Measurements from ENCODE around the gene PRDM12. TPM values are rescaled to one million over a fixed set of nuclear protein-coding genes. Genes with fewer than 3 reads are reported as not detected.

The PRDM12 gene
- total RNA-seq, 1 experiment from 2014 or later = not detected

DNA sequence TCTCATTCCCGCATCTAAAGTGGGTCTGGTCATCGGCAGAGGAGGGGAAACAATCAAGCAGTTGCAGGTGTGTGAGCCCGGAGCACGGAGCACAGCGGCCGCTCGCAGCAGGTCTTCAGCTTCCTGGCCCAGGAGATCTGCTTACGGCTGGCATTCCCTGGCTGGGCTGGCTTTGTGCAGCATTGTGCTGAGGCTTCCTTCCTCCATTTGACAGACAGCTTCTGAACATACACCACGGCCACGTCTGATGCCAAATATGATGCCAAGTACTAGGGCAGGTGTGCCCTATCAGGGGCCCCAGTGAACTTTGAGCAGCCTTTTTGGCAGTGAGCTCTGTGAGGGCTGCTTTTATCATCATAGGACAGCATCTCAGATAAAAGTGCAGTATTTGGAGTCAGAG, 47.9 kb upstream of the PRDM12 start:
- Histone ChIP-seq H3K23me2 (ENCODE audit: insufficient read length, low read depth, low read length, poor library complexity, severe bottlenecking) (no peaks in the 10 kb centered on the region), H4K91ac (ENCODE audit: insufficient read length, low read depth, low read length) (no peak overlapping the region), H4K20me1 (ENCODE audit: control insufficient read depth, insufficient read depth, insufficient read length) (no peaks in the 10 kb centered on the region), H3K4me2 (ENCODE audit: insufficient read depth, insufficient read length, low read length) (no peak overlapping the region), H3K9me3 (ENCODE audit: control insufficient read depth, low read depth, low read length) (no peaks in the 10 kb centered on the region), H3K79me1 (ENCODE audit: insufficient read depth, low read depth, low read length, poor library complexity, severe bottlenecking) (no peaks in the 10 kb centered on the region), H3K4me1 (ENCODE audit: insufficient read depth, low read length) (no peaks in the 10 kb centered on the region), H3K27me3 (ENCODE audit: insufficient read depth, low read length) (no peaks in the 10 kb centered on the region), H3K9ac (ENCODE audit: extremely low read depth, insufficient read length, low read length) (no peak overlapping the region), H2AFZ (ENCODE audit: low read length) (no peak overlapping the region), H3K18ac (ENCODE audit: insufficient read length, low read depth, low read length) (no peak overlapping the region), H3T11ph (ENCODE audit: low read length) (no peak overlapping the region), H2BK5ac (ENCODE audit: insufficient read length, low read length) (no peak overlapping the region), H3K23ac (ENCODE audit: insufficient read length, low read depth, low read length) (no peak overlapping the region), H2BK15ac (ENCODE audit: low read depth, low read length) (no peak overlapping the region), H2BK120ac (ENCODE audit: low read depth, low read length, poor library complexity, severe bottlenecking) (no peak overlapping the region), H4K8ac (replicated peaks; ENCODE audit: insufficient read length, low read depth, low read length) (no peak overlapping the region), H4K5ac (ENCODE audit: insufficient read length, low read depth, low read length) (no peak overlapping the region), H3K14ac (ENCODE audit: insufficient read depth, low read length) (no peak overlapping the region), H3K4ac (ENCODE audit: low read depth, low read length) (no peak overlapping the region), H3K56ac (ENCODE audit: insufficient read length, low read depth, low read length) (no peak overlapping the region), H3K79me2 (ENCODE audit: insufficient read depth, low read length) (no peaks in the 10 kb centered on the region), H2BK20ac (ENCODE audit: low read depth, low read length, poor library complexity, severe bottlenecking) (no peak overlapping the region), H2BK12ac (ENCODE audit: insufficient read length, low read depth, low read length) (no peak overlapping the region), H2AK5ac (ENCODE audit: insufficient read length, low read length) (no peak overlapping the region), H3K27ac (ENCODE audit: insufficient read length, low read depth, low read length) (no peak overlapping the region)
- Mint-ChIP-seq H3K9me3 (no peaks in the 10 kb centered on the region), H3K4me3 (no peak overlapping the region), H3K4me1 (no peaks in the 10 kb centered on the region), H3K27ac (no peak overlapping the region; a peak in 1 of 7 replicates), H3K36me3 (ENCODE audit: insufficient read depth in 1 of 3, low read depth in 3 of 3) (peaks cover 43 to 98% (median 95%) of the 10 kb centered on the region in 3 experiments), H3K27me3 (ENCODE audit: low read depth) (no peaks in the 10 kb centered on the region)
- DNase-seq = no peak
- no CpG with 5 or more reads among the region's 10 CpGs for WGBS (ENCODE audit: extremely low coverage, insufficient read length, low lambda C conversion rate)
- TF ChIP-seq, protein P1, sequence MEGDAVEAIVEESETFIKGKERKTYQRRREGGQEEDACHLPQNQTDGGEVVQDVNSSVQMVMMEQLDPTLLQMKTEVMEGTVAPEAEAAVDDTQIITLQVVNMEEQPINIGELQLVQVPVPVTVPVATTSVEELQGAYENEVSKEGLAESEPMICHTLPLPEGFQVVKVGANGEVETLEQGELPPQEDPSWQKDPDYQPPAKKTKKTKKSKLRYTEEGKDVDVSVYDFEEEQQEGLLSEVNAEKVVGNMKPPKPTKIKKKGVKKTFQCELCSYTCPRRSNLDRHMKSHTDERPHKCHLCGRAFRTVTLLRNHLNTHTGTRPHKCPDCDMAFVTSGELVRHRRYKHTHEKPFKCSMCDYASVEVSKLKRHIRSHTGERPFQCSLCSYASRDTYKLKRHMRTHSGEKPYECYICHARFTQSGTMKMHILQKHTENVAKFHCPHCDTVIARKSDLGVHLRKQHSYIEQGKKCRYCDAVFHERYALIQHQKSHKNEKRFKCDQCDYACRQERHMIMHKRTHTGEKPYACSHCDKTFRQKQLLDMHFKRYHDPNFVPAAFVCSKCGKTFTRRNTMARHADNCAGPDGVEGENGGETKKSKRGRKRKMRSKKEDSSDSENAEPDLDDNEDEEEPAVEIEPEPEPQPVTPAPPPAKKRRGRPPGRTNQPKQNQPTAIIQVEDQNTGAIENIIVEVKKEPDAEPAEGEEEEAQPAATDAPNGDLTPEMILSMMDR (conservative IDR thresholded peaks at IDR 0.05) = no peak
